ENCODE measurements around the gene CCL11.

DNA sequence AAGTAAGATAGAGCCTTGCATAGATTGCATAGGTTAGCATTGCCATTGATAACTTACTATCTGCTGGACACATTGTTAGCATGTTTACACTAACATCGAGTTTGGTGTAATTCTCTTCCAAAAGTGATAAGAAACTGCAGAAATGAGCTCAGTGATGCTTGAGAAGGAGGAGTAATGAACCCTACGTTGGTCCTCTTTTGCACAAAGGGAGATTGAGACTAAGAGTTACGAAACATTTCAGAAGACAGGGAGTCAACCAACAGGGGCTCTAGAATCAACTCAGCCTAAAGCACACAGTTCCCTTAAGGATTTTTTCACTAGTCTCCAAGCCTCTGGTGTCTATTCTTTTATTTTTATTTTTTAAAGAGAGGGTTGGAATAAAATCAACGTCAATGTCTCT is 8.7 kb upstream of the CCL11 start:
- TF ChIP-seq, protein P1, sequence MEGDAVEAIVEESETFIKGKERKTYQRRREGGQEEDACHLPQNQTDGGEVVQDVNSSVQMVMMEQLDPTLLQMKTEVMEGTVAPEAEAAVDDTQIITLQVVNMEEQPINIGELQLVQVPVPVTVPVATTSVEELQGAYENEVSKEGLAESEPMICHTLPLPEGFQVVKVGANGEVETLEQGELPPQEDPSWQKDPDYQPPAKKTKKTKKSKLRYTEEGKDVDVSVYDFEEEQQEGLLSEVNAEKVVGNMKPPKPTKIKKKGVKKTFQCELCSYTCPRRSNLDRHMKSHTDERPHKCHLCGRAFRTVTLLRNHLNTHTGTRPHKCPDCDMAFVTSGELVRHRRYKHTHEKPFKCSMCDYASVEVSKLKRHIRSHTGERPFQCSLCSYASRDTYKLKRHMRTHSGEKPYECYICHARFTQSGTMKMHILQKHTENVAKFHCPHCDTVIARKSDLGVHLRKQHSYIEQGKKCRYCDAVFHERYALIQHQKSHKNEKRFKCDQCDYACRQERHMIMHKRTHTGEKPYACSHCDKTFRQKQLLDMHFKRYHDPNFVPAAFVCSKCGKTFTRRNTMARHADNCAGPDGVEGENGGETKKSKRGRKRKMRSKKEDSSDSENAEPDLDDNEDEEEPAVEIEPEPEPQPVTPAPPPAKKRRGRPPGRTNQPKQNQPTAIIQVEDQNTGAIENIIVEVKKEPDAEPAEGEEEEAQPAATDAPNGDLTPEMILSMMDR (IDR thresholded peaks at IDR 0.05; ENCODE audit: low read length), result no peak
- TF ChIP-seq EZH2 (optimal IDR thresholded peaks at IDR 0.05; ENCODE audit: low read depth, low read length) (no peak), EZH2phosphoT487 (IDR thresholded peaks at IDR 0.05; ENCODE audit: low read length) (no peak)

Data from MM.1S (cell line).